Stimulated activated CD4-positive, alpha-beta T cell treated with anti-CD3 and anti-CD28 coated beads, Interleukin-1b, Interleukin-23, amount 100 ng/mL, for 4 hours (primary cell): ENCODE measurements around the gene RGS7.

ENCODE experiments used
- DNase-seq, 2 donors: peaks; one replicate each; pipeline ENCODE4 v3.0.0-alpha.2; 2020; ENCODE audit warnings: low read depth in 2 of 2

RGS7 gene

GRCh38 chr1:240835291-240835690 is 521.7 kb downstream of the RGS7 start:
- no peak for DNase-seq

DNA sequence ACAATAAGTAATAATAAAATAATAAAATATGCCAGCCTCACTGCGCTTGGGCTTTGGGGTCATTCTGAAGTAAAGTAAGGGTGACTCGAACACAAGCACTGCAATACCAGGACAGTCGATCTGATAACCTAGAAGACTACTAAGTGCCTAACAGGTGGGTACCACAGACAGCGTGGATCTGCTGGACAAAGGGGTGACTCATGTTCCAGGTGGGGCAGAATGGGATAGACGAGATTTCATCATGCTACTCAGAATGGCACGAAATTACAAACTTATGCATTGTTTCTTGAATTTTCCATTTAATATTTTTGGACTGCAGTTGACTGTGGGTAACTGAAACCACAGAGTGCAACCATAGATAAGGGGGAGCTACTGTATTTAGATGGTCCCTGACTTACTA is 523.9 kb downstream of the RGS7 start:
- DNase-seq = no peak

DNA sequence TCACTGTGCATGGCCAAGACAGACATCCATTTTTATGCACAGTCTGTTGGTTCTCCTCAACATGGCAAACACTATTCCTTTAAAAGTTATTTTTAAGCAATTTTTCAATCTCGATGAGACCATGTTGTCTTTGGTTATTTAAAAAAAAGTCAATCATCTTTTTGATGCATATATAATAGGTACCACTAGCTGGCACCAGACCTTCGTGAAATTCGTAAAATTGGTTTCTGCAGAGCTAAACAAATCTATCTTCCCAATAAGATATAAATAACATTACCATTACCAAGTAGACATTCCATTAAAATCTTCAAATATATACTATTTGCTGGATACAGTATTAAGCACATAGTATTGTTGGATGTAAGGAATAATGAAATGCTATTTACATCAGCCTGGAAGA is 525.1 kb downstream of the RGS7 start:
- DNase-seq = no peak

- DNase-seq = no peak
These were observed 525.8 kb downstream of the RGS7 start for GRCh38 chr1:240831191-240831631.

DNA sequence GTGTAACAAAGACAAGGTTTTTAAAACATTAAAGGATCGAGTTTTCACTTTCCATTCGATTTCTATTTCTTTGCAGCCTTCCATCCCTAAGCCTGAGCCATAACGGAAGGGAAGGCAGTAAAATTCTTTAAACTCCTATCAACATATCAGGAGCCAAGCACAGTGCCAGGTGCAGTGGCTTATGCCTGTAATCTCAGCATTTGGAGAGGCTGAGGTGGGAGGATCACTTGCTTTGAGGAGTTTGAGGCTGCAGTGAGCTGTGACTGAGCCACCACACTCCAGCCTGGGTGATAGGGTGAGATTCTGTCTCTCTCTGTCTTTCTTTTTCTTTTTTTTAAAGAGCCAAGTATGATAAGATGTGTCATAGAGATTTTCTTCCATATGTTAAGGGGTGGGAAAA is 527.5 kb downstream of the RGS7 start:
- no peak for DNase-seq

GRCh38 chr1:240827786-240828185 is 529.2 kb downstream of the RGS7 start:
- no peak for DNase-seq

DNA sequence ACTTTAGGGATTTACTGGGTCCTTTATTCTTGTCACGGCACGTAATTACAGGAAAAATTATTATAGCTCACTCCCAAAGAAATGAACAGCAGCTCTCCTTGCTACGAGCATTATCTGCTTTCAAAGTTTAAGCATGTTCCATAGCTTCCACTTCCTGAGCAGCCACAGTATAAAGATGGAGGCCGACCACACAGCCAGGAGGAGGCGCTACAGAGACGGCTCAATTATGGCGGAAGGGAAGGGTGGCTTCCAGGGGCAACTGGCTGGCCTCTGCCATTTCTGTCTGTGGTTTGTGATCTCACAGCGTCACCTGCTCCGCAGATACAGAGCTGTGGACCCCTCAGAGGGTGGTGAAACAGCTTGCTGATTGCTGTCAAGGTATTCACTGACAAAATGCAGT is 532.8 kb downstream of the RGS7 start:
- DNase-seq = no peak

- DNase-seq = no peak
These were observed 533.6 kb downstream of the RGS7 start for GRCh38 chr1:240823357-240823756.

GRCh38 chr1:240821925-240822324 is 535.1 kb downstream of the RGS7 start:
- DNase-seq = no peak

DNA sequence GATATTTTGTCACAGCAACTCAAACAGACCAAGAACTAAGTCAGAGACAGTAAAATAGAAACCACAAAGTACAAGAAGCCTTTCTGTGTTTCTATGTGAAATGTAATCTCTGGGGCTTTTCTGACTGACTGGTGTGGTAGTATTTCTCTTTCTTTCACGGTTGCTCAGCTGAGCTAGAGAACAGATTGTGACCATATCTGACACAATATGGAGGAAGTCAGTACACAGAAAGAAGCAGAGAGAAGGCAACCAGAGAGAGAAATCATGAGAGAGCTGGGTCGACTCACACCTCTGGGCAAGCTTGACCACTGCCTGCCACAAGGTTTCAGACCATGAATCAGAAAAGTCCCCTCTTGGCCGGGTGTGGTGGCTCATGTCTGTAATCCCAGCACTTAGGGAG is 536.2 kb downstream of the RGS7 start:
- no peak for DNase-seq

- DNase-seq = no peak
These were observed 540.5 kb downstream of the RGS7 start for GRCh38 chr1:240816472-240816871.

DNA sequence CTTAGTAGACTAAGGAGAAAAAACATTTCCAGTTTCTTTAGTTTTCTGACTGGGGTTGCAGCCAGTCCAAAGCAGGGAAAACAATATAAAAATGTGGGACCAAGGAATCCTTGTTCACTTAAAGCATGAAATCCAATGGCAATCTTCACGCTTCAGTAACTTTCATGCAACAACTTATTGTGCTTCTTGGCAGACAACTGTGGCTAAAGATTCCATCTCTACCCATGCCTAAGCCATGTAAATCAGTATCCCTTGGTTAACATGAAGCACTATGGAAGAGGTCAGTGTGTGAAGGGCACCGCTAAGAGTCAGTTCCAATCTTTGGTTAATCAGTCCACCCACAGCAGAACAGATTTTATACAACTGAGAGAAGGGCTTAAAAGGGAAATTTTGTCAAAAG is 543.3 kb downstream of the RGS7 start:
- DNase-seq = no peak

DNA sequence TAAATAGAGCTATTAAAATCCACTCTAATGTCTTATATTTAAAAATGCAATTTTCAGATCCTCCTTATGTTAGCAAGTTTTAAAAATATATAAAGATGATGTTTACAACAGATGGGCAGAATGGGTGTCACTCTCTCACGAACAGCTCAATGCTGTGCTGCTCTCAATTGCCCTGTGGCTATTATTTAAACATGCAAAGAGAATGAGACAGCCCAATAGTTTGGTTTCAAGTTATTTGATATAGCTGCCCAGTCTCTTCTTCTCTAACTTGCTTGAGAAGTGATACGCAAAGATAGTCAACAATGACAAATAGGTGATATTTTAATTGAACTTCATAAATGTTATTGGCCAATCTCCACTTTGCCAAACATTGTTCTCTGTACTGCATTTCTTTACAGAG is 545.7 kb downstream of the RGS7 start:
- no peak for DNase-seq

DNA sequence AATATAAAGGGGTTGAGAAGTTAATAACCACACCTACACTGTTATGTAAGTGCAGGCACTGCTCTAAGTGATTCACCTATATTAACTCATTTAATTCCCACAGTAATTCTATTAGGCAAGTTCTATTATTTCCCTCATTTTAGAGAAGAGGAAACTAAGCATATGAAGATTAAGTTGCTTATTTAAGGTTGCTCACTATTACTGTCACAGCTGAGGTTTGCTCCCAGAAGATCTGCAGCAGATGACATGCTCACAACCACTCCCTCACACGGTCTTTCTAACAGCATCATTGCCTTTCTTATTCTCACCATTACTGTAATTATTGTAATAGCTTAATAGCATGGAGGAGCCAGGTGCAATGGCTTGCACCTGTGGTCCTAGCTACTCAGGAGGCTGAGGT is 548.6 kb downstream of the RGS7 start:
- no peak for DNase-seq

DNA sequence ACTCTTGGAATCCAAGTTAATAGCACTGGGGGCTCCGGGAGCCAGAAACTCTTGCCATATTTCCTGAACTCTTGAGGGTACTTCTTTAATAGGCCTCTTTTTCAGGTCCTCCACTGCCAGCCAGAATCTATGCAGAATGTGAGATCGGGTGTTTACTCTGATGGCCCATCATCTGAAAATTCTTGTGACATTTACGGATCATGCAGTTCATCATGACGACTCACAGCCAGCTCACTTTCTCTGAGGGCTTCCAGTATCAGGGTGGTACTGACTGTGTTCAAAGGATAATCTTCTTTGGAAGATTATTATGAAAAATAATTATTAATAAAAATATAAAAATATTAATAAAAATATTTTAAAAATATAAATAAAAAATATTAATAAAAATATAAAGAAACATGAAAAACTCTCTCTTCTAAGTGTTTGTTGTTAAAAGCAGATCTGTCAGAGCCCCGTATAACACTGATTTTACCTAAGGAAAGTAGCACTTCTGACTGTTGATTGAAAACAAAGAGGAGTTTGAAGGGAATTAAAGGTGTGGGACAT is 550.7 kb downstream of the RGS7 start:
- DNase-seq = no peak

- no peak for DNase-seq
These were observed 552.5 kb downstream of the RGS7 start for GRCh38 chr1:240804475-240804874.

- DNase-seq = no peak
These were observed 553.9 kb downstream of the RGS7 start for GRCh38 chr1:240803151-240803550.

- no peak for DNase-seq
These were observed 554.7 kb downstream of the RGS7 start for GRCh38 chr1:240802271-240802670.

DNA sequence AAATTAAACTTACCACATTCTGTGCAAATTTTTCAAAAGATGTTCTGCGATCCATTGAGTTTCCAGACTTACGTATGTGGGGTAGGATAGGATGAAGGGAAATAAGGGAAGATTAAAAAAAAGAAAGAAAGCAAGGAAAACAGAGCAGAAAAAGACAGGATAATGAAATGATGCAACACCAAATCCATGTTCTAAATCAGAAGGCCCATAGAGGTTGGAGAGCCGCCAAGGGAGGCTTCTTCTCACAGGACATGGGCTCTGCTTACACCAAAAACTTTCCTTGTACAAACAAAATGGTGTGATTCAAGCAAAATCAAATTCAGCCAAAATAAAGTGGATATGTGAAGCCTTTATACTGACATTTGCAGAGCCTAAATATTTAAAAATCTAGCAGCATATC is 555.6 kb downstream of the RGS7 start:
- DNase-seq = no peak

- DNase-seq = no peak
These were observed 556.7 kb downstream of the RGS7 start for GRCh38 chr1:240800291-240800690.

DNA sequence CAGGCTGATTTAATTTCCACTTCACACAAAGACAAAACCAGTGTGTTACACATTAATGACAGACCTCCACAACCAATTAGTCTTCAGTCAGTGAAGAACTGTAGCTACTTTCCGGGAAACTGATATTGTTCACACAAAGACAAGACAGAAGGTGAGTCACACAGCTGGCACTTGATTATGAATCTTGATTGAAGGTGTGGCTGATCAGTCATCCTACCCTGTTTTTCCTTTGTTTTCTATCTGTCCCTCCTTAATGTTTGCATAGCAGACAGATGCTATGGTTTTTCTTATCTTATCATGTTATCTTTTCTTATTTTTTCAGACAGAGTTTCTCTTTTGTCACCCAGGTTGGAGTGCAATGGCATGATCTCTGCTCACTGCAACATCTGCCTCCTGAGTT is 560.0 kb downstream of the RGS7 start:
- DNase-seq = no peak

DNA sequence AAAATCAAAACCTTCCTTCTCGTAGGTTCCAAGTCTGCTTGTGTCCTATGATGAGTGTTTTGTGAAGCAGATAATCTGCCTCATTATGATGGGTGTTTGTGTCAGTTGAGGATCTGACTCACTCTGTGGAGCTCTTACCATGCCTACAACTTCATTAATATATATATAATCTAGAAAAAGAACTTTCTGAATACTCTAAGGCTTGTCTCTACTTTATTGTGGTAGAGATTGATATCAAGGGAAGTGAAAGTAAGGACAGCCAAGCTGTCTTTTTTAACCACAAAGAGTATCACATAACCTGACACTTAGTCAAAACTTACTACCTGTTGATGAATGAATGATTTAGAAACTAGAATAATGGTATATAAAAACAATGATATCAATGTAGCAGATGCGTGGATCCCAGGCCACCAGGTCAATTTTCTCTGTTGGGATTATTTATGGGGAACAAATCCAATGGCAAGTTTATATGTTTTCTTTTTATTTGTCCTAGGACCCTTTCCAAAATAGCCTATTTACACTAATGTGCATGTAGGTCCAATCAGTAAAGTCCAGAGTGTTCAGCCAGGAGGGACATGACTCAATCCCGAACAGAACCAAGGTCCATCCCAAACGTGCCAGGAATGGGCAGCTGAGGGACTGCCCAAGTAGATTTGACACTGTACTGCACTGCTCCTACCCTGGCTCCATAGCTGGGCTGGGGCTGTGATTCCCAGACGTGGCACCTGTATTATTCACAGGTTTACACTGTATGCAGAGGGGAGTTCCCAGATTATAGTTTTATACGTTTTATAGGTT is 562.8 kb downstream of the RGS7 start:
- DNase-seq = no peak

GRCh38 chr1:240792915-240793529 is 564.0 kb downstream of the RGS7 start:
- DNase-seq = no peak
